Measurements from ENCODE around the gene NEK6.

NEK6 gene

DNA sequence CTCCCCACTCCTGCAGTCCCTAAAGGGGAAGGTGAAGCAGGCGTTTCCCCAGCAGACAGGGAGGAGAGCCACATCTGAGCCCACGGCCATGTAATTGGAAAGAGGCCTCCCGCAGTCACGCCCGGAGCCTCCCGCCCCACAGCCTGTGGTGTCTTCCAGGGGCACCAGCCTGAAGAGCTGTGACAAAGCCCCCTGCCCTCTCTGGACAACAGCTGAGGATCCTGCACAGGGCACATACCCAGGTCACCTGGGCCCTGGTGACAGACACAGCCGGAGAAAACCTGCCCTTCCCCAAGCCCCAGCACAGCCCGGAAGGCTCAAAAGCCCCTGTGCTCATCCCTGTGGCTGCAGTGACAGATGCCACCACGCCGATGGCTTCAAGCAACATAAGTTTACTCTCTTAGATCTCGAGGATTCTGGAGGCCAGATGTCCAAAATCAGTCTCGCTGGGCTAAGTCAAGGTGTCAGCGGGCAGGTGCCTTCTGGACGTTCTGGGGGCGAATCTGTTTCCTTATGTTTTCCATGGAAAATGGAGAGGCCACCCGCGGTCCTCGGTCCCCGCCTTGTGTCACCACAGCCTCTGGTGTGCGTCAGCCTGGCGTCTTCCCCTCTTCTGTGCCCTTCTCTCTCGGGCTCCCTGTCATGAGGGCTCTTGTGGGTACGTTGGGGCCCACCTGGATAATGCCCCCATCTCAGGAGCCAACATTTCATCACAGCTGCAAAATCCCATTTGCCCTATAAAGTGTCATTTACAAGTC, 86.0 kb downstream of the NEK6 start:
- DNase-seq = no peak

DNA sequence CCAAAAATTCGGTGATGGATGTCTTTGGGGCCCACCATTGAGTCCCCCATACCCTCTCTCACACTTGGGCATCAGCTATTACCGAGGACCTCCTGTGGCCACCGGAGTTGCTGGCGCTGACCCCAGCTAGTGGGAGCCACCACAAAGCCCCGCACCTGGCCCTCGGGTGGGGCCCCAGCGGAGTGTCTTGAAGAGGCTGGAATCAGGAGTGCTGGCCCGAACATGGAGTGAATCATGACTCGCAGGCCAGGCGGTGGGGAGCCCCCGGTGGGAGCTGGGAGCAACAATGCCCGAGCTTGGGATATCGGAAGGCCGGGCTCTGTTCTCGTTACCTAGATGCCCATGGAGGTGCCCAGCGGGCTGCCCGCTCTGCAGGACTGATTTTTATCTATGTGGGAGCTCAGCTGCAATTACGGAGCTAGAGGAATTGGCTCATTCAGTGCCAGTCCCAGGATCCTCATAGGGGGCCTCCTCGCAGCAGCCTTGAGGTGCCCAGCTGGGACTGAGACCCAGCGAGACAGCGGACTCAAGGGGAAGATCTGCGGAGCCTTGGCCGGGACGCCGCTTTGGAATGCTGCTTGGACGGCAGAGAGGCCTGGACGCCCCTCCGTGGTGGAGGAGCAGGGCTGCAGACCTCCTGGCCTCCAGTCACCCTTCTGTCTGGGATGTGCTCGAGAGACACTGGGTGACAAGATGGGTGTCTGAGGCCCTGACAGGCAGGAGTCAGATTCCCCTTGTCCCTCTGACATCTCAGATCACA, 86.7 kb downstream of the NEK6 start:
- DNase-seq = no peak

DNA sequence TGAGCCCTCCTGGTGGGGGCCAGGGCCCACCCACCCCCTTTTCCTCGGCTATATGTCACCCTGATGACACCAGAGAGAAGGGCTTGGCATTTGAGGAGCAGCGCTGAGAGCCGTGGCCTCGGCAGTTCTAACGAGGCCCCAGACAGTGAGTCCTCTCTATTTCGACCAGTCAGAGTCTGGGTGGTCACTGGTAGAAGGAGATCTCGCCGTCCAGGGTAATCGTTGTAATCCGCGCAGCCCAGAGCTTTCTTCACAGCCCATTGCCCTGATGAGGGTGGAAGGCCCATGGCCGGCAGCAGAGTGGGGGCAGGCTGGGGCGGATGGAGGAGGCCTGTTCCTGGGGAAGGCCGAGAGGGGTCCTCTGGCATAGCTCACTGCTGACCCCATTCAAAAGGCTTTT, 87.3 kb downstream of the NEK6 start:
- no peak for DNase-seq

DNA sequence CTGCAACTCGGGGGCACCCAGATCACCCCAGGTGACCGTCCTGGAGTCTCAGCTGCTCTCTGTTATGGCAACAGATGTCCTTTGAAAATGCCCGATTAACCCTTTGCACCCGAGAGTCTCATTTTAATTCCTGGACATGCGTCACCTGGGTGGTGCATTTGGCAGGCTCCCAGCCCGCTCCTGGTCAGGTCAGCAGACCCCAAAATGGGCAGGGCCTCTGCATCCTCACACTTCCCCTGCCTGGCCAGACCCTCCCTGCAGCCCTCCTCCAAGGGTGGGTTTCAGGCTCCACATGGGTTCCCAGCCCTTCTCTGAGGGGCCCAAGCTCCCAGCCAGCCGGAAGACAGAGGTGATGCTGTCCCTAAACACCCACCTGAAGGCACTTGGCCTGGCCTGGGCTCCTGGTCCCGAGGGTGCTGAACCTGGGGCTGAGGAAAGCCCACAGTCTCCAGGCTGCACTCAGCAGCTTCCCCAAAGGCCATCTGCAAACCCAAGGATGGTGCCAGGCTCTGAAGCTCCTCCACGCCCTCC, 88.1 kb downstream of the NEK6 start:
- no peak for DNase-seq

DNA sequence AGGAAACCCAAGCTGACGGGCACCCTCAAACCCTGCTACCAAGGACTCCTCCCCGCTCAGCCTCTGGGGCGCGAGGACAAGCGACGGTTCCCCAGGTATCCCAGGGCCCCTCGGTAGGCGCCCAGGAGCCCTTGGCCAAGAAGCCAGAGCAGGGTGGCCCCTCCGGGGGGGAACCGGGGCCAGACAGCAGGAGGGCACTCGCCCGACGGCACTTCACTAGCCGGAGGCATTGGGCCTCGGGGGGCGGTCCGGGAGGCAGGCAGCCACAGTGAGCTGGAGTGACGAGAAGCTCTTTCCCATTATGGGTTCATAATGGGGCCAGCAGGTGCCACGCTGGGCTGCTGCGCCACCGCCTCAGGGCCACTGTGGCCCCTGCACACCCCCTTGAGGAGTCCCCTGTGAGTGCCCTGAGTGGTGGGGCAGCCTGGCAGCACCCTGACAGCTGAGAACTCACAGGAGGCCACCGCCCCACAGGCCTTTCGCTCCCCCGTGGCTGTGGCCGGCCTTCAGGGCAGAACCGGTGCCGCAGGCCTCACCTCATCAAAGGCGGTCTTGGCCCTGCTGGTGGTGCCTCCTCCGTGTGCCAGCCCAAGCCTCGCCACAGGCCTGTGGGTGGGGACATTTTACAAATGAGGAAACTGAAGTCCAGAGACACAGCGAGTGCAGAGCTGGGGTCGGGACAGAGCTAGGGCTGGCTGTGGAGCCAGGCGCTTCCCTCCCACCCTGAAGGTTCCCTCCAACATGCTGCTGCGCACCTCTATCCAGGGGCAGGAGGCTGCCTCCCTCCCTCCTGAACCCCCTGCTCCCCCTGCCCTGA, 88.8 kb downstream of the NEK6 start:
- peak; percentile 24 to 52 (median 30) for DNase-seq

DNA sequence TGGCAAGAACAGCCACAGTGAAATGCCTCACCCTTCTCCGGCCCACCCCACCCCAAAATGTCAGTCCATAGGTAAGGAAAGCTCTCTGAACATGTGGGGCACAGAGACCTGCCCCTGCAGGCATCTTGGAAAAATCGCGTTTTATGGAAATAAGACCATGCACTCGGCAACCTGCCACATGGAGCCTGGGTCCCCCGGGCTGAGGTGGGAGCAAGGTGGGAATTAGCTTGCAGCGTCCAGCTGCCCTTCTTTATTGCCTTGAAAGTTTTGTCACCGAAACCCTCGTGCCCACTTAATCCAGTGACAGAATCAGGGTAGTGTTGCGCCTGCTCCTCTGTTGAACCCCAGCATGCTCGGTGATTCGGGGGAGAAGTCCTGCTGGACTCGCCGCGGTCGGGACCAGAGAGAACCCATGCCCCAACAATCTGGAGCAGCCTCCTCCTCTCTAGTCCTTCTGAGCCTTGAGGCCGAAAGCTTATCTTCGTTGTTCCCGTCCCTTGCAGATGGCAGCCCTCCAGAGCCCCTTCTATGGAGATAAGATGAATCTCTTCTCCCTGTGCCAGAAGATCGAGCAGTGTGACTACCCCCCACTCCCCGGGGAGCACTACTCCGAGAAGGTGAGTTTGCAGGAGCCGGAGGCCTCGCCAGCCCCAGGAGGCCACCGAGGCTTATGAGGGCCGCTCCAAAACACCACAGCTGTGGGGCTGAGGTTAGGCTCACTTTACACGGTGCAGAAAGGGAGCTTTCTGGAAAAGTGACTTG, 89.6 kb downstream of the NEK6 start:
- no peak for DNase-seq

DNA sequence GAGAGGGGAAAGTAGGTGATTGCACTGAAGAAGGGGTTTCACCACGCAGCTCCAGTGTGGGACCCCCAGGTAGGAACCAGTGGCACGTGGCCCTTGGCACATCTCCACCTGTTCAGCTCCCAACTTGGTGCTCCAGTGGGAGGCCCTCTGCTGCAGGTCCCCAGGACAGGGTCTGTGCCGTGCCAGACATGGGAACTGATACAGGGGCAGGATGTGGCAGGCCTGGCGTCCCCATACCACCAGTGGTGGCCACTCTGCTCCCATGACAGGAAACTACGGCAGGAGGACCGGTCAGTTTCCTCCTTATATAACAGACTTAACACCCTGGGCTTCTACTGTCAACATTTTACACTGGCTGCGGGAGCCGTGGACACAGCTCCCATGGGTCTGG, 90.2 kb downstream of the NEK6 start:
- DNase-seq = no peak

DNA sequence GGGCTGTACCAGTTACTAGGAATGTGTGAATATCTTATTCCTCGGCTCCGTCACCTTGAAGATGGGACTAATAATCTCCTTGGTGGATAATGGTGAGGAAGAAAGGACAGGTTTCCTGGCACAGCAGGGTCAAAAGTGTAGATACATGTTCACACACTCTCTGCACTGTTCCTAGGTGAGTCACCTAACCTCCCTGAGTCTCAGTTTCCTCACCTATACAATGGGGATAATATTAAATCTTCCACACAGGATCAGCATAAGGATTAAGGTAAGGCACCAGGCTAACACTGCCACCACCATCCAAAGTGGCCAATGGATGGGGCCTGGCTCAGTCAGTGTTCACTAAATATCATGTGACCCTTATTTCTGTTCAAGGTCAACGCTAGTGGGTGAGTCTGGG, 90.6 kb downstream of the NEK6 start:
- DNase-seq = no peak

DNA sequence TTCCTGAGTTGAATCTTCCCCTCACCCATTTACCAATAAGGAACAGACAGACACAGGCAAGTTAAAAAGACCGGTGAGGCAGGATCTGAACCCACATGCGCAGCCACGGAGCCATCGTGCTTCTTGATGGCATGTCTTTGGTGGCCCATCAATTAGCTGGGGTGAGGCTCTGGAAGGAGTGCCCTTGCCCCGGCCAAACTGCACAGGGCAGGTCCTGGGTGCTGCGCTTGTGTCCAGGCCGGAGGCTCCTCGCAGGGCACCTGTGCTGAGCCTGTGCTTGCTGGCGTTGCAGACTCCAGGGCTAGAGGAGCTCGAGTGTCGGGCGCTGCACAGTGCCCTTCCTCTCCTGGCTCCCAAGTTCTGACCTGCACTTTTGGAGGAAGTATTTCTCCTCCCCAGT, 91.1 kb downstream of the NEK6 start:
- no peak for DNase-seq

DNA sequence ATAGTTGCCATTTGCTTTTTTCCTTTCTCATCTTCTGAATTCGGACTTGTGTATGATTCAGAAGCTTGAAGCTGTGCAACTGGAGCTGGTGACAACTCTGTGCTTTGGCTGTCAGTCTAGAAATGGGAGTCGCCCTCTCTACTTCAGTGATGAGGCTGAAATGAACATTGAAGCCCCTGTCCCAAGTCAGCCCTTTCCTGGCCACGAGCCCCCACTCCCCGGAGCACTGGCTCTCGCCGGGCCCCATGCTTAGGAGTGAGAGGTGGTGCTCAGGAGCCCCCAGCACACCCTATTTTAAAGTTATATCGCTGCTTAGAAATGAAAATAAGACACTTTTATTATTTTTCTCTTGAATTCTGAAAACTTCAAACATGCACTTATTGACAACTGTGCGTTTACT, 91.5 kb downstream of the NEK6 start:
- no peak for DNase-seq

DNA sequence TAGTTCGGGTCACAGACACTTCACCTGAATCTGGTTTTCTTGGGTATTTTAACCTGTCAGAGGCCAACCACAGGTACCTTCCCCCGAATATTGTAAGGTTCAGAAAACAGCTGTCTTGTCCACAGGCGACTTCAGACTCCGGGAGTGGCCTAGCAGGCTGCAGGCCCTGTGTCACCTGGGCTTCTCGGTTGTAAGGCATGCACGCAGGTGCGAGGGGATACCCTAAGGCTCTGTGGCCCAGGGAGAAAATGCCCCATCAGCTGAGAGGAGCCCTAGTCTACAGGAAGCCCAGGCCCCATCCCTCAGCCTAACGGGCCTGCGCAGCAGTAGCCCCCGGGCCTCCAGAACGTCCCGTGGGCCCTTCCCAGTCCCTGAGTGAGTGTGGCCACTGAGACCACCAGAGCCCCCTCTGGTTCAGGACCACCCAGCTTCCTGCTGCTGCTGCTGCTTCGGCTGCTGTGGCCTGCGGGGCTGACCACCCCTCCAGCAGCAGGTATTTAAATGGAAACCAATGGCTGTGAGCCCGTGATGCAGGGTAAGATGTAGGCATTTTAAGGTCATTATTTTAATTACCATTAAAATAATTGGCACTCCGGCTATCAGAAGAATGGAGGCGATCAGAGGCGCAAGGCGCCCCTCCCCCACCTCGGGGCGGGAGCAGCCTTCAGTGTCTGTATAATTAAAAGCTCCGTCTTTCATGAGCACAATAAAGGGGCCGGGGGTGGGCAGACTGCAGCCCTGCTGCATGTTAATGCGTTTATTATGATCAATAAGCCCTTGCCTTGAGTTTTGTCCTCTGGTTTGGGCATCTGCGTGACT, 92.1 kb downstream of the NEK6 start:
- DNase-seq = no peak

DNA sequence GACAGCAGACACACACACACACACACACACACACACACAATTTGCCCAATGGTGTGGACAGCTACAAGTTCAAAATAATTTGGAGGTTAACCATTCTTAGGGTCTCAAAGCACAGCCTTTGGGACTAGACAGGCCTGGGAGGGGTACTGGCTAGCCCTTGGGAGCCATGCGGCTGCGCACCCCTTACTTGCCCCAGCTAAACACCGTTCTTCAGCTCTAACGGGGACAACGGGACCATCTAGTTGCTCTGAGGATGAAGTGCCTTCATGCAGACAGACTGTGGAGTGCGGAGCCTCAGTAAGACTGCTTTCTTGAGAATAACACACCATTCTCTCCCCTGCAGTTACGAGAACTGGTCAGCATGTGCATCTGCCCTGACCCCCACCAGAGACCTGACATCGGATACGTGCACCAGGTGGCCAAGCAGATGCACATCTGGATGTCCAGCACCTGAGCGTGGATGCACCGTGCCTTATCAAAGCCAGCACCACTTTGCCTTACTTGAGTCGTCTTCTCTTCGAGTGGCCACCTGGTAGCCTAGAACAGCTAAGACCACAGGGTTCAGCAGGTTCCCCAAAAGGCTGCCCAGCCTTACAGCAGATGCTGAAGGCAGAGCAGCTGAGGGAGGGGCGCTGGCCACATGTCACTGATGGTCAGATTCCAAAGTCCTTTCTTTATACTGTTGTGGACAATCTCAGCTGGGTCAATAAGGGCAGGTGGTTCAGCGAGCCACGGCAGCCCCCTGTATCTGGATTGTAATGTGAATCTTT, 92.9 kb downstream of the NEK6 start:
- no peak for DNase-seq

DNA sequence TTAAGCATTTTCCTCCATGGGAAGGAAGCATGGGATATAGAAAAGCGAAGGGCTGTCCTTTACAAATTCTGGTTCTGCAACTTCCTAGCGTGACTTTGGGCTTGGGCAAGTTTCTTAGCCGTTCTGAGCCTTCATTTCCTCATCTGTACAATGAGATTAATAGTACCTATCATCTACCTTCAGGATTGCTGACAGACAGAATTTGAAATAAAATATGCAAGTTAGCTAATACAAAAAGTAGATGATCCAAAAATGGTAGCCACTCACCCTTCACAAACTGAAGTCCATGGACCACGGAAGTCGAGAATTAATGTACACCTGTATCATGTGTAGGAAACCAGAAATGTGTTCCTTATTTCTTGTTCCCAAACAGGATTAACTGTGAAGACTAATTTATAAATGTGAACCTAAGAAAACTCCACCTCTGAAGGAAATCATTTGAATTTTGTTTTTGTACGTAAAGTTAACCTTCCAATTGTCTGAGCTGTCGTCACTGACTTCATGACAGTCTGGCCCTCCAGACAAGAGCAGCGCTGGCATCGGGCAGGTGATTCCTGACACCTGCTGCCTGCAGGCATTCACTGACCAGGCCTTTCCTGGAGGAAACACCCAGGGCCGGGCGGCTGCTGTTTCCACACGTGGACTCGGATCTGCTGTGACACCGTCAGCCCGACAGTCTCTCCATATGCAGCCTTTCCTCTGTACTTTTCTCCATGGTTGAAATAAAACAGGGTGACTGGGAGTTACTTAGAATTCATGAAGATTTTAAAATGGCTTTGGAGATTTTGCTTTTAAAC, 94.1 kb downstream of the NEK6 start:
- no peak for DNase-seq

DNA sequence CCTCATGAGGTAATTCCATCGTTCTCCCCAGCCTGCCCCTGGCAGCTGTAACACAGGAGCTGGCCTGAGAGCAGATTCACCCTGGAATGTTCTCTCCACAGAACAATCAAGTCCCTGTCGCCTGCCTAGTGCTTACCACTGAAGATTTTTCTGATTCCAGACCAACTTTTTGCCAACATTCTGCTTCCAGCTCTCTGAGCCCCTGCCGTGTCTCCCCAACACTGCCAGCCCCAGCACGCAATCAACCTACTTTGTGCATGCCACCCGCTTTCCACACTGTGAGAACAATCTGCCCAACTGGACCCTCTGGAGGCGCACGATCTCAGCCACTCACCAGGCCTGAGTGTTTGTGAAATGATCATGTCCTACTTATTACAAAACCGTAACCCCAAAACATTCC, 94.9 kb downstream of the NEK6 start:
- DNase-seq = no peak

DNA sequence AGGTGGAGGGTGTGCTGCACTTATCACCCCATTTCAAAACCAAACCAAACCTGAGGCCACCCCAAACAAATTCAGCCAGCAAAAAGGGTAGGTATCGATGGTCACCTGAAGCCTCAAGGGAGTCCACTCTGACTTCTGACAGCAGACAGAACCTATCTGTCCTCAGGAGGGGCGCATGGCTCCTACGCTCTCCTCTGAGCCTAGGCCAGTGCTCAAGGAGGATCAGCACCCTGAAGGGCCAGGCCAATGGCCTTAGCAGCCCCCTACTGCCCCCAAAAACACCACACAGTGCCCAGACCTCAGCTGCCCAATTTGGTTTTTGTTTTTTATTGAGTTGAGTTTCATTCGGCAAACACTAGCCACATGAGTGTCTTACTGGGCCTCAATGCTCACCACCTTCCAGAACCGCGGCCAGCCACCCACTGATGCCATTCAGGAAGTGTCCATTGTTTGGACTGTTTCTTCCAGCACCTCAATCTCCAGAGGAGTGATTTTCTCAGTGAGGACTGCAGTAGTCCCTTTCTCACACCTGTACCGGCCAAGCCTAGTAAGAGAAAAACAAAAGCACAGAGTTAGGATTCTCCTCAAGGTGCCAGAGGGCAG, 95.5 kb downstream of the NEK6 start:
- DNase-seq = no peak

DNA sequence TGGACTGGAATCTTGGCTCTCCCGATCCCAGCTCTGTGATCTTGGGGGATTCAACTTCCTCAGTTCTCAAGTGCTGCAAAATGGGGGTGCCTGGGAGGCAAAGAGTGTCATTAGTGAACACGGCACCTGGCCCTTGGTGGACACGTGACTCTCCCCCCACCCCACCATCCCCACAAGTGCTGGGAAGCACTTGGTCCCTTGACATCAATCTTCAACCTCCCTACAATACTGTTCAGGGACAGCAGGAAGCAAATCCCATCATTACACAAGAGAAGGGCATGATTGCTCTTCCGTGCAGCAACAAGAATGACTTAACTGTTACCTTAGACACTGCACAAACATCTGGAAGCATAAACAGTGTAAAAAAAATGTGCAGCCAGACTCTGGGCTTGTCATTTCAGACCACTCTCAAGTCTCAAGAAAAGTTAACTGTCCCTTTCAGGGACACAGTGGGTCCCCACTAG, 96.1 kb downstream of the NEK6 start:
- DNase-seq = no peak

DNA sequence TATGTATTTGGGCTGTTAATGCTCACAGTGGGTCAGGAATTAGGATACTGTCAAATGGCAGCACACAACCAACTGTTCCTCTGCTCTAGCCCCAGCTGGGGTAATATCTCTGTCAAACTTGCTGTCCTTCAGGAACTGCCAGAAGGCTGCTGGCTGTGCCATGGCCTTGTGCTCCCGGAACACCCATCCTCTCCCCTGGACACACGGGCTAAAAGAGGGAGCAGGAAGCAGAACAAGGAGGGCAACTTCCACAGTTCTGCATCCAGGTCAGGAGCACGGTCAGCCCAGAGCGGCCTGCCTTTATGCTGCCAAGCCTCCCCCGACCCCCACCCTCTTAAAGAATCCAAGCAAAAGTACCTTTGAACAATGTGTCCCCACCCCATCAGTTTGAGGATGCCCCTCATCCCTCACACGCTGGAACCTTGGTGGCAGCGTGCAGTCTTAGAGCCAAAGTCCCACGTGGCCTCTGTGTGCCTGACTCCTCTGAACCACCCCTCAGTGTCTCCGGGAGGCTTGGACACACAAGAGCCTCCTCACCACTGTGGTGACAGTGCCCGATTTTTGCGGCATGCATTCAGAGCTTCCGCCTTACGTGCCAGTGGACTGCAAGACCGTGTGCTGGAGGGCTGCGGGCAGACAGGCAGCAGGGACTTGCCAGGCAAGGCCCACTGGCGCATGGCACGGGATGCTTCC, 96.7 kb downstream of the NEK6 start:
- DNase-seq = no peak

DNA sequence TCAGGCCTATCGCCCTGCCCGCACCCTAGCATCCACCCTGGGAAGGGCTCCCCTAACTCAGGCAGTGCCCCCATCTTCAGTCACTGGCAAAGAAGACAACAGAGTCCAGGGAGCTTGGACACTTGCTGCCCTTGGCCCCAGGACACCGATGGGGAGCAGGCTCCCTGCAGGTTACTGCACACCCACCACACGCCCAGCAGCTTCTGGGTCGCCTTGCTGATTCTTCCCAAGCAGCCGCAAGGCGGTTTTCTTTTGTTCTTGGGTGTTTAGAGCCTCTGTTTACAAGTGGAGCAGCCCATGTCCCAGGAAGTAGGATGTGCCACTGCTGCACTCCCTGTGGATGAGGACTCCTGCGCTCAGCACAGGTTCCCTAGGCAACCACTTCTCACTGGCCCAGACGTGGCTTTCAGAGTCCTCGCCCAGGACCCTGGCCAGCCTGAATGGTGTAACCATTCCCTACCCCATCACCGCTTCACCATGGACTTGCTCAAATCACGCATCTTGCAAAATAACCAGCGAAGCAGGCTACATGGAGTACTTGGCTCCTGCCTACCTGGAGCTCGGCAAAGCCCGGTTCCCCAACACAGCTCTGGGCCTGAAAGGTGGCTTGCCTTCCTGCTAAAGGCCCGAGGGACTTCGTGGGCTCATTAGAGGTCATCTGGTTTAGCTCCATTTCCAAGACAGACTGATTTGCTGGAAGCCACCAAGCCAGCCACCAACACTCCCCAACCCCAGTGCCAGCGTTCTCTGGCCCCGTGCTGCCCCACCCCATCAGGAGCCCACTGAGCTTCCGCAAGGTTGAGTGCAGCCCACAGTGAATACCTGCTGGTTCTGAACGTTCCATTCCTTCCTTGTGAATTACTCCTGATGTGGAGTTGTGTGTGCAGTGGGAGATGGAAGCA, 97.5 kb downstream of the NEK6 start:
- DNase-seq = no peak
